GM15510 (cell line): ENCODE data around the gene POLR3C.

ENCODE experiments used
- POLR2A ChIP-seq: IDR thresholded peaks from 3 replicates; pipeline ENCODE4 v1.6.1; 2011; ENCODE audit warnings: borderline replicate concordance; ENCODE audit not compliant: insufficient read length; ENCODE audit errors: extremely low read depth

POLR3C gene

GRCh38 chr1:145823565-145824498, at the start of gene POLR3C, which contains the start of gene RNF115:
Gene POLR3C, plus strand, starts transcription at chr1:145824200. Its CDS starts 1,577 bp downstream, at chr1:145825777.
Gene RNF115, minus strand, starts transcription at chr1:145824095. Its CDS starts 222 bp downstream, at chr1:145823873.
- peak; percentile 83 for TF ChIP-seq POLR2A

- TF ChIP-seq POLR2A, result no peak
Measured at GRCh38 chr1:145777357-145778145, 46.4 kb upstream of the POLR3C start.

GRCh38 chr1:145778146-145778540, 45.9 kb upstream of the POLR3C start:
- no peak for TF ChIP-seq POLR2A

GRCh38 chr1:145782272-145783099, 41.5 kb upstream of the POLR3C start:
- no peak for TF ChIP-seq POLR2A

- no peak for TF ChIP-seq POLR2A
Measured at GRCh38 chr1:145784409-145784808, 39.6 kb upstream of the POLR3C start.

GRCh38 chr1:145785547-145785946, 38.5 kb upstream of the POLR3C start:
- no peak for TF ChIP-seq POLR2A

GRCh38 chr1:145786271-145786670, 37.7 kb upstream of the POLR3C start:
- no peak for TF ChIP-seq POLR2A

GRCh38 chr1:145788580-145788979, 35.4 kb upstream of the POLR3C start:
- TF ChIP-seq POLR2A, result no peak

GRCh38 chr1:145792484-145792883, 31.5 kb upstream of the POLR3C start:
- TF ChIP-seq POLR2A, result no peak

GRCh38 chr1:145795257-145795881, 28.6 kb upstream of the POLR3C start:
- no peak for TF ChIP-seq POLR2A

GRCh38 chr1:145796753-145797152, 27.2 kb upstream of the POLR3C start:
- no peak for TF ChIP-seq POLR2A

- no peak for TF ChIP-seq POLR2A
Measured at GRCh38 chr1:145799806-145800205, 24.2 kb upstream of the POLR3C start.

GRCh38 chr1:145804235-145805045, 19.6 kb upstream of the POLR3C start:
- TF ChIP-seq POLR2A, result no peak
